Stimulated activated effector memory CD8-positive, alpha-beta T cell treated with anti-CD3 and anti-CD28 coated beads, Interleukin-12 subunit alpha, Interleukin-12 subunit beta, amount 100 ng/mL, for 72 hours (primary cell): ENCODE data around the gene ZNRF3.

Experiments used
- ATAC-seq: fragments of 150-1000 bp; cut with Tn5 transposase; 2 replicates; pipeline ENCODE4 v1.10.0; 2021
- DNase-seq, 2 donors: peaks; one replicate each; pipeline ENCODE4 v3.0.0; 2021 to 2022; ENCODE audit warnings: low spot score in 2 of 2
- H3K27ac Mint-ChIP-seq: one replicate; pipeline ENCODE4 v1.8.0; 2022; ENCODE audit warnings: mild to moderate bottlenecking, mixed read lengths
- H3K36me3 Mint-ChIP-seq: one replicate; pipeline ENCODE4 v1.8.0; 2022; ENCODE audit warnings: mild to moderate bottlenecking, mixed read lengths
- H3K4me1 Mint-ChIP-seq: one replicate; pipeline ENCODE4 v1.8.0; 2022; ENCODE audit warnings: mixed read lengths
- H3K4me3 Mint-ChIP-seq: one replicate; pipeline ENCODE4 v1.8.0; 2022; ENCODE audit warnings: mild to moderate bottlenecking, mixed read lengths
- H3K9me3 Mint-ChIP-seq: one replicate; pipeline ENCODE4 v1.8.0; 2022; ENCODE audit warnings: mixed read lengths

ZNRF3 gene

DNA sequence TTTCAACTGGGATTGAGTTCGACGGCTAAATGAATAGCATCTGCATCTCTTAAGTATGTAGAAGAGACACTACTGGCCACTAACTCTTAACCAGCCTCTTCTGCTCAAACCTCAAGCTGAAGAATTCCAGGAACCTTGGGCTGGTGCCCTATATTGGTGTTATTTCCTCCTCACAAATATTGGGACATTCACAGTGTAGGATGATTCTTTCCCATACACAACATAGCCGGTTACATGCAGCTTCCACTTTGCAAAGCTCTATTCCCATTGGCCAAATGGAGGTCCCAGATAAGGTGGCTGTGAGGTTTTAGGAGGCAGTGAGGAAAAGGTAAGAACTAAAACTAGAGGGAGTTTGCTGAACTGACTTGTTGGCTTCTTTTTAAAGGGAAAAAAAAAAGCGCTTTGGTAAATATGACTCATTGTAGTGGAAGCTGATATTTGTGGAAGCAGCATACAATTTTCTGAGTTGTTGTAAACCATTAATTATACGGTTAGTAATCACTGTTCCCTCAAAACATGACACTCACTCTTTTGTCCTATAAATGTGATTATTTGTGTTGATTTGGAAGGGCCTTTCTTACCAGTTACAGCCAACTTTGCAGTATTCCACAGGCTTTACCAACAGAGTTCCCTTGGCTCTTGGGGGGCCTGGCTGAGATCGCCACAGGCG lies 160.7 kb downstream of the ZNRF3 start:
- DNase-seq: no peak
- Mint-ChIP-seq H3K27ac (no peak overlapping the region), H3K36me3 (no peaks in the 10 kb centered on the region), H3K4me3 (no peak overlapping the region), H3K9me3 (no peaks in the 10 kb centered on the region), H3K4me1 (no peaks in the 10 kb centered on the region)
- ATAC-seq: no peak

DNA sequence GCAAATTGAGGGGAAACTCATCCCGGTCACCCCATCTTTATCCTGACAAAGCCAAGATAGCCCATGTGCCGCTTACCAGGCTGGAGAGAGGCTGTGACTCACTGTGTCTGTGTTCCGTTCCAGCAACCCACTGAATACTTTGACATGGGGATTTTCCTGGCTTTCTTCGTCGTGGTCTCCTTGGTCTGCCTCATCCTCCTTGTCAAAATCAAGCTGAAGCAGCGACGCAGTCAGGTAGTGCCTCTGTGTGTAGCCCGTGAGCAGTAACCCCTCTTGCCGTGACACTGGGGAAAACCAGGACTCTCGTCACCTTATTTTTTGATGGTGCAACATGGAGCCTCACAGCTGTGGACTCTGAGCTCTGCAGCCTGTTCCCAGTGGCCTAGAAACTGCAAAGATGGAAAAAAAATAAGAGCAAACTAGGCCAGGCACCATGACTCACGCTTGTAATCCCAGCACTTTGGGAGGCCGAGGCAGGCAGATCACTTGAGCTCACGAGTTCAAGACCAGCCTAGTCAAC lies 161.3 kb downstream of the ZNRF3 start:
- H3K9me3 Mint-ChIP-seq: no peaks in the 10 kb centered on the region
- DNase-seq (no peak), ATAC-seq (no peak)
- H3K27ac Mint-ChIP-seq: no peak overlapping the region
- no peak overlapping the region for H3K4me3 Mint-ChIP-seq
- H3K4me1 Mint-ChIP-seq: no peaks in the 10 kb centered on the region
- H3K36me3 Mint-ChIP-seq: no peaks in the 10 kb centered on the region

DNA sequence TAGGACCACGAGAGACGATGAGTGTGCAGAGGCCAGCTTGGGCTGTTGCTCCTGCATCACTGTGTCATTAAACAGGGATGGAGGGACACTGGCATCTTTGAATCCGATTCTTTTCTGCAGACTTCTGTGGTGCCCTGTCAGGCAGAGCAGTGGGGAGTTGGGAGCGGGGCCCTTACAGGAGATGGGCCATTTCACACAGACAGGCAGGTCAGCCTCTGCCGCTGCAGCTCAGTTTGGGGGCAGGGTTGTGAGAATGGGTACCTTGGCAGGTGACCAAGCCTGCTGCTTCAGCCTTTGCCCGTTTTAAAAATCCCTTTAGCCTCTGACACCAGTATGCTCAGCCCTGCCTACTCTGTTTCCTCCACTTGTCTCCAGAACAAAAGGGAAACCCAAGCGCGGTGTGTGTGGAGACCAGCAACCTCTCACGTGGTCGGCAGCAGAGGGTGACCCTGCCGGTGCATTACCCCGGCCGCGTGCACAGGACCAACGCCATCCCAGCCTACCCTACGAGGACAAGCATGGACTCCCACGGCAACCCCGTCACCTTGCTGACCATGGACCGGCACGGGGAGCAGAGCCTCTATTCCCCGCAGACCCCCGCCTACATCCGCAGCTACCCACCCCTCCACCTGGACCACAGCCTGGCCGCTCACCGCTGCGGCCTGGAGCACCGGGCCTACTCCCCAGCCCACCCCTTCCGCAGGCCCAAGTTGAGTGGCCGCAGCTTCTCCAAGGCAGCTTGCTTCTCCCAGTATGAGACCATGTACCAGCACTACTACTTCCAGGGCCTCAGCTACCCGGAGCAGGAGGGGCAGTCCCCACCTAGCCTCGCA lies 165.7 kb downstream of the ZNRF3 start:
- ATAC-seq (peak; percentile 6), DNase-seq (no peak)
- Mint-ChIP-seq H3K36me3 (no peaks in the 10 kb centered on the region), H3K27ac (no peak overlapping the region), H3K4me1 (no peaks in the 10 kb centered on the region), H3K4me3 (no peak overlapping the region), H3K9me3 (no peaks in the 10 kb centered on the region)

DNA sequence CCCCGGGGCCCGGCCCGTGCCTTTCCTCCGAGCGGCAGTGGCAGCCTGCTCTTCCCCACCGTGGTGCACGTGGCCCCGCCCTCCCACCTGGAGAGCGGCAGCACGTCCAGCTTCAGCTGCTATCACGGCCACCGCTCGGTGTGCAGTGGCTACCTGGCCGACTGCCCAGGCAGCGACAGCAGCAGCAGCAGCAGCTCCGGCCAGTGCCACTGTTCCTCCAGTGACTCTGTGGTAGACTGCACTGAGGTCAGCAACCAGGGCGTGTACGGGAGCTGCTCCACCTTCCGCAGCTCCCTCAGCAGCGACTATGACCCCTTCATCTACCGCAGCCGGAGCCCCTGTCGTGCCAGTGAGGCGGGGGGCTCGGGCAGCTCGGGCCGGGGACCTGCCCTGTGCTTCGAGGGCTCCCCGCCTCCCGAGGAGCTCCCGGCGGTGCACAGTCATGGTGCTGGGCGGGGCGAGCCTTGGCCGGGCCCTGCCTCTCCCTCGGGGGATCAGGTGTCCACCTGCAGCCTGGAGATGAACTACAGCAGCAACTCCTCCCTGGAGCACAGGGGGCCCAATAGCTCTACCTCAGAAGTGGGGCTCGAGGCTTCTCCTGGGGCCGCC lies 166.4 kb downstream of the ZNRF3 start:
- DNase-seq: no peak
- ATAC-seq: no peak
- Mint-ChIP-seq H3K4me3 (no peak overlapping the region), H3K9me3 (no peaks in the 10 kb centered on the region), H3K27ac (no peak overlapping the region), H3K36me3 (no peaks in the 10 kb centered on the region), H3K4me1 (no peaks in the 10 kb centered on the region)

DNA sequence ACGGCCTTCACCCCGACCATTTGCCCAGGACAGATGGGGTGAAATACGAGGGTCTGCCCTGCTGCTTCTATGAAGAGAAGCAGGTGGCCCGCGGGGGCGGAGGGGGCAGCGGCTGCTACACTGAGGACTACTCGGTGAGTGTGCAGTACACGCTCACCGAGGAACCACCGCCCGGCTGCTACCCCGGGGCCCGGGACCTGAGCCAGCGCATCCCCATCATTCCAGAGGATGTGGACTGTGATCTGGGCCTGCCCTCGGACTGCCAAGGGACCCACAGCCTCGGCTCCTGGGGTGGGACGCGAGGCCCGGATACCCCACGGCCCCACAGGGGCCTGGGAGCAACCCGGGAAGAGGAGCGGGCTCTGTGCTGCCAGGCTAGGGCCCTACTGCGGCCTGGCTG lies 167.1 kb downstream of the ZNRF3 start:
- no peak for DNase-seq
- H3K4me3 Mint-ChIP-seq: no peak overlapping the region
- no peak overlapping the region for H3K27ac Mint-ChIP-seq
- ATAC-seq: no peak
- no peaks in the 10 kb centered on the region for H3K4me1 Mint-ChIP-seq
- no peaks in the 10 kb centered on the region for H3K36me3 Mint-ChIP-seq
- no peaks in the 10 kb centered on the region for H3K9me3 Mint-ChIP-seq

DNA sequence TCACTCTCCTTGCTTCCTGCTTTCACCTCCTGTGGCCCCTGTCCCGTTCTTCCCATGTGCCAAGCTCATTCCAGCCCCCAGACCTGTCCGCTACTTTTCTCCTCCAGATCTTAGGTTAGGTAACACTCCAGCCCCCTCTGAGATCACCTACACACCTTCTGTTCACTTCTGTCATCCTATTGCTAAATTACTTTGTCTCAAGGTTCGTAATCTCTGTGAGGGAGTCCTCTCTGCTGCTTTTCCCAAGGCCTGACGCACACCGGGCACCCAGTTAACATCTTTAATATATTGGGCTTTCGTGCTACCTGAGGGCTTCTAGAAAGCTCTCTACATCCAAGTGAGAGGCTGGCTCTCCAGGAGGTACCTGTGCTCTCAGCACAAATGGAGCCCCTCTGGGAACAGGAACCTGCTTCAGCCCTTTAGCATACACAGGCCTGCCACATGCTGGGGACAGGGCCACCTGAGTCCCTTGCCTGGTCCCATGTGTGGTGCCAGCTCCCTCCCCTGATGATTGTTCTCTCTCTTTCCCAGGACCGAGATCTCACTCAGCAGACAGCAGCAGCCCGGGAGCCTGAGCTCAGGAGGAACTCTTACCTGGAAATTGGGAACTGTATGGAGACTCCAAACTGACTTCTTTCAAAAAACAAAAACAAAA lies 169.8 kb downstream of the ZNRF3 start:
- Mint-ChIP-seq H3K4me1 (no peaks in the 10 kb centered on the region), H3K9me3 (no peaks in the 10 kb centered on the region), H3K27ac (no peak overlapping the region)

DNA sequence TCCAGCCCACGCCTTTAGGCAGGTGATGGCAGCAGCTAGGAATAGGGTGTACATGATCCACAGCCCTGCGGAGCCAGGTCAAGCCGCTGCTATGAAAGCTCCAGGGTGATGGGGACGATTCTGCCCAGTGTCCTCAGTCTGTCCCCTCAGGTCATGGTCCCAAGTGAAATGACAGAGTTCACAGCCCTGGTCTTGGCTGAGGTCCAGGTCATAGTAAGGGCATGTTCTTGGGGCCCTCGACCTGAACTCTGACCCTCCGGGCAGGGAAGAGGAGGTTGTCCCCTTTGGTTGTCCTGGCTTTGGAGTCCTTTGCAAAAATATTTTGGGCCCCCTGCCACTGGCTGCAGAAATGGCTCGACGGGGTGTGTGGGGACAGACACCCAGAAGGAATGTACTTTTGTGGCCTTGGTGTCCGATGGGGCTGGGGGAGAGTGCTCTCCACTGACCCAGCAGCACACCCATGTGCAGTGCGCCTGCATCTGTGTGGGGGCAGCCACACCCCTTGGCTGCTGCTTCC lies 170.9 kb downstream of the ZNRF3 start:
- H3K4me1 Mint-ChIP-seq: no peaks in the 10 kb centered on the region
- no peaks in the 10 kb centered on the region for H3K9me3 Mint-ChIP-seq
- H3K4me3 Mint-ChIP-seq: no peak overlapping the region
- no peaks in the 10 kb centered on the region for H3K36me3 Mint-ChIP-seq
- no peak for DNase-seq
- no peak overlapping the region for H3K27ac Mint-ChIP-seq
- ATAC-seq: no peak

More for the DNA sequence above, 169.8 kb downstream of the ZNRF3 start:
- DNase-seq (no peak), ATAC-seq (no peak)
- Mint-ChIP-seq H3K36me3 (no peaks in the 10 kb centered on the region), H3K4me3 (no peak overlapping the region)

DNA sequence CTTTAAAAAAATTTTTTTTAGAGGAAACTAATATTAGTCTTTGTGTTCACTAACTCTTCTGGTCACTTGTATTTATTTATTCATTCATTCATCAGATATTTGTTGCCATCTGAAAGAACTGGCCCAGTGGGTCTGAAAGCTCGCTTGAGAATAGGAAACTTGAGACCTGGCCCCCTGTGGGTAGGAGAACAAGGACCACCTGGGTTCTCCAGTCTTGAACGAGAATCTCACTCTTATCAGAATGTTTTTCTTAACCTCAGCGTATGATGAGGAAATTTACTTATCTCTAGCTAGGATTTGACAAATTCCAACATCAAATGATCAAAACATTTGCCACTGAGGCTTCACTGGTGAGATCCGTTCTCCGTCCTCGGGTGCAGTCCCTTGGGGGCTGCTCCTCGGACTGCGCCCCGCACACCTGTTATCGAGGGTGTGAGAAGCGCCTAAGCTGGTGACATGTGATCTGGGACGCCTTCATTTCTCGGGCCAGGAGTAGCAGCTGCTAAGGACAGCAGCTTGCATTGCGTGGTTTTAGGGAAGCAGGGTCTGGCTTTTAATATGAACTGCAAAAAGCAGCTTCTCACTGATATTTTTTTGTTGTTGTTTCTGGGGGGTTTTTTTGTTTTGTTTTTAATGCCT lies 171.9 kb downstream of the ZNRF3 start:
- no peaks in the 10 kb centered on the region for H3K9me3 Mint-ChIP-seq
- DNase-seq: no peak
- no peaks in the 10 kb centered on the region for H3K36me3 Mint-ChIP-seq

DNA sequence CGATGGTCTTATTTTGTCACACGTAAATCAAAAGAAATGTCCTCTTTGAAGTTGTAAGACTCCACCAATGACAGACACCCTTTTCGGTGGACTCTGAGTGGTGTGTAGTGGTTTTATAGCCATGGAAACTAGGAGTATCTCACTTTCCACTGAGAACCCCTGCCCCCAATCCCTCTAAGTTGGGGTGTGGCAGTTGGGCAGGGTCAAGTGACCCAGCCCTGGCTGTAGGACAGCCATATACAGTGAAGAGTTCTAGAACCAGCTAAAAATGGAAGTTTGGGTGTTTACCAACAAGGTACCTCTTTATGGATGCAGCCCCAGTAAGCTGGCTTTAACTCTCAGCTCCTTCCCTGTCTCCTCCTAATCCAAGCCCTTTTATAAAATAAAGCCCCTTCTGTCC lies 173.1 kb downstream of the ZNRF3 start:
- no peak overlapping the region for H3K4me3 Mint-ChIP-seq
- H3K27ac Mint-ChIP-seq: no peak overlapping the region
- ATAC-seq (no peak), DNase-seq (no peak)
- H3K4me1 Mint-ChIP-seq: no peaks in the 10 kb centered on the region
- H3K9me3 Mint-ChIP-seq: no peaks in the 10 kb centered on the region
- no peaks in the 10 kb centered on the region for H3K36me3 Mint-ChIP-seq

More for the DNA sequence above, 171.9 kb downstream of the ZNRF3 start:
- H3K4me1 Mint-ChIP-seq: no peaks in the 10 kb centered on the region
- no peak overlapping the region for H3K27ac Mint-ChIP-seq
- no peak for ATAC-seq
- H3K4me3 Mint-ChIP-seq: no peak overlapping the region

DNA sequence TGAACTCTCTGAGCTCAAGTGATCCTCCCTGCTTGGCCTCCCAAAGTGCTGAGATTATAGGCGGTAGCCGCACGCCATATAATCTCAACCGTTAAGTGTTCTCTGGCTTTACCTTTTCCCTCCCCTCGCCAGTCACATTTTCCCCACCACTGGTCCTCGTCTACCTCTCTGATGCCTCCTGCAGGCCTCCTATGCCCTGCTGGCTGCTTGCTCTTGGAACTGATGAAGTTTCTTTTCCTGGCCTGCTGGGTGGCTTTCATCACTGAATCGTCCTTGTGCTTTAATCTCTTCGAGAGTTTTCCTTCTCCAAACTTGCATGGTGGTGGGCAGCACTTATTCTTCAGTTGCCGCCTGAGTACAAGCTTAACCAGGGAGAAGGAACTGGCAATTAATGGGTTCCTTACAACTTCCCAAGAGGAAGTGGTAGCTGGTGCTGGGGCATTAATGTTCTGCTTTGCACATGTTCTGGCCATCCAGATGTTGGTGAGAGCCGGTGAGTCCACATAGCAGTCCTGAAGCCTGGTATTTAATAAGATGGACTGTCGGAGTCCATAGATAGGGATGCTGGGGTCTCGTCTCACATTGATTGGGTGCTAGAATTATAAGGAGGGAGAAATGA lies 177.0 kb downstream of the ZNRF3 start:
- H3K9me3 Mint-ChIP-seq: no peaks in the 10 kb centered on the region
- H3K36me3 Mint-ChIP-seq: no peaks in the 10 kb centered on the region
- no peak overlapping the region for H3K4me3 Mint-ChIP-seq
- DNase-seq (no peak), ATAC-seq (no peak)
- no peaks in the 10 kb centered on the region for H3K4me1 Mint-ChIP-seq
- H3K27ac Mint-ChIP-seq: no peak overlapping the region

DNA sequence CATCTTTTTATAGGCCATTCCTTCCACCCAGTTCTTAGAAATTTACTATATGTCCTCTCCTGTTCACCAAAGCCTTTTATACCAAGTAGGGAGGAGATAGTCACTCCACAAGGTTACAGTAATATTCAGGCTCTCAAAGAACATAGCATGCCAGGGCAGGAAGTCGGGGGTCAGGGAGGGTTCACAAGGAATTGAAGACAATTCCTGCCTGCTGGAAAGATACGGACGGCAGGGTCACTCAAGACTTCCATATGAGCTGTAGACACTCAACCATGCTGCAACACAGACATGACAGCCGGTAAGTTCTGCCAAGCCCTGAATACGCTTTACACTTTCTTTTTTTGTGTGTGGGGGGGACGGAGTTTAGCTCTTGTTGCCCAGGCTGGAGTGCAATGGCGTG lies 177.6 kb downstream of the ZNRF3 start:
- DNase-seq: no peak
- Mint-ChIP-seq H3K4me1 (peaks cover 4% of the 10 kb centered on the region), H3K36me3 (no peaks in the 10 kb centered on the region), H3K9me3 (no peaks in the 10 kb centered on the region), H3K27ac (no peak overlapping the region), H3K4me3 (no peak overlapping the region)
- no peak for ATAC-seq

DNA sequence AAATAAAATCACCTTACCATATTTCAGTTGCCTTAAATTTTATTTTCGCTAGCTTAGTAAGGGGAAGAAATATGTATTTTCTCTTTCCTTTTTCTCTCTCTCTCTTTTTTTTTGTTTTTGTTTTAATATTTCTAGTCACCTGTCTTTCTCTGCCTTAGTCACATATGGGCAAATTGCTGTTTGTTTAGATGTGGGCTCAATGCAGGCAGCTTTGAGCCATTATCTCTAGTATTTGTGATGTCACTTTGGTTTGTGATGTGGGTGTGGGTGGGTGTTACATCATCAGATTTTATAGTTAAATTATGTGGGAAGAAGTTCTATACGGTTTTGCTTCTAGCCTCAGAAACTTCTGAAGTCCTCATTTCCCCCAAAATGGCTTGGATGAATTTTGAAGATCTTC lies 178.4 kb downstream of the ZNRF3 start, which contains the start of gene C22orf31:
TSS of gene C22orf31 (minus strand) at position 59 of the 400 bp plus-strand sequence. CDS start at position 20, 39 bp downstream.
- no peak within 1 kb of the TSS for H3K27ac Mint-ChIP-seq
- no peaks in the 10 kb centered on the region for H3K9me3 Mint-ChIP-seq
- H3K4me3 Mint-ChIP-seq: no peak within 1 kb of the TSS
- ATAC-seq (no peak), DNase-seq (no peak)
- H3K4me1 Mint-ChIP-seq: peaks cover 7% of the 10 kb centered on the region
- no peaks in the 10 kb centered on the region for H3K36me3 Mint-ChIP-seq

DNA sequence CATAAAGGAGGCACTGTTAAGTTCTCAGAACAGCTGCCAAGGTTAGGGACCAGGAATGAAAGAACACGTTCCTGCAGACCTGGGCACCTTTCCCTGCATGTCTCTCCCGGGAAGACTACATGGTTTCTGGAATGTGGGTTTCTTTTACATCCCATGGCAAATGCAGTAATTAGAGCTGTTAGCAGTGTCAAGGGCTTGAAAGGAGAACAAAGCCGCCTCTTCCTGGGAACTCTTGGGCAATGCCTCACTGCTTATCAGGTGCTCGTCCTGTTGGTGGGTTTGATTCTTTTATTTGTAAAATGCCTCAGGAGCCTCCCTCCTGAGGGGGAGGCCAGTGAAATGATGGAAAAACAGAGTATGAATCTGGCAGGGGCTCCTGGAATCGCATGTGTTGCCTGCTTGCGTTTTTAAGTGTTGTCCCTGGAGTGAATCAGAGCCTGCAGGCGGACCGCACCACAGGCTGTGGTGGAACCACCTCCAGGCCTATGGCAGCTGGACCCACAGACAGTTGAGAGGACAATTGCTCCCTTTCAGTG lies 179.0 kb downstream of the ZNRF3 start:
- no peak for DNase-seq
- Mint-ChIP-seq H3K27ac (no peak overlapping the region), H3K9me3 (no peaks in the 10 kb centered on the region), H3K36me3 (no peaks in the 10 kb centered on the region), H3K4me3 (no peak overlapping the region), H3K4me1 (peaks cover 7% of the 10 kb centered on the region)
- ATAC-seq: no peak
